ENCODE measurements around the gene IFT122.

Gene IFT122

DNA sequence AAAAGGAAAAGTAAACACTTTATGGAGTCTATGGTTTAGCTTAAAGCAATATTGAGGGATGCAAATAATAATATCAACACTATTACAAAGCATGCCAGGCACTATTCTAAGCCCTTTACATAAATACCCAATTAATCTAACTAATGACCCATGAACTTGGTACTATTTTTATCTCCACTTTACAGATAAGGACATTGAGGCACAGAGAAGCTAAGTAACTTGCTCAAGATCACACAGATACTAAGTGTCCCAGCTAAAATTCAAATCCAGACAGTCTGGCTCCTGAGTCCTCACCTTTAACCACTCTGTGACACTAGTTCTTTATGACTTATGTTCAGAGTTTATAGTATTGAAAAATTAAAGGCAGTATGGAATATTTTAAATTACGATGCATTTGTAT lies 5.9 kb upstream of the IFT122 start:
- no peak for DNase-seq (ENCODE audit: low read depth, low spot score)

DNA sequence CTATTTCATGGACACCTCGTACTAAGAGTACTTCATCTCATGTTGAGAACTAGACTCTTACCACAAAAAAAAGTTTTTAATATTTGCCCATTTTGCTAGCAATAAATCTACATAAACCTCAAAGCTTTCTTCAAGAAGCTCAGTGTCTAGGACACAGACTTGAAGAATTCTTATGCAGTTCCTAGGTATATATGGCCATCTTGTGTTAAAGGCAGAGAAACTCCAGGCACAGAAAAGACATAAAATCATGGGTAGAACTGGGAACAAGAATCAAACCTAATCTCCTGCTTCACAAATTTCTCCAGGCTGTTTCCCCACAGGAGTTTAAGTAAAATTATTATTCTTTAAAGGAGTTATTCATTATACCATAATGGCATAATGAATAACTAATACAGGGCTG lies 4.7 kb upstream of the IFT122 start:
- no peak for DNase-seq (ENCODE audit: low read depth, low spot score)

DNA sequence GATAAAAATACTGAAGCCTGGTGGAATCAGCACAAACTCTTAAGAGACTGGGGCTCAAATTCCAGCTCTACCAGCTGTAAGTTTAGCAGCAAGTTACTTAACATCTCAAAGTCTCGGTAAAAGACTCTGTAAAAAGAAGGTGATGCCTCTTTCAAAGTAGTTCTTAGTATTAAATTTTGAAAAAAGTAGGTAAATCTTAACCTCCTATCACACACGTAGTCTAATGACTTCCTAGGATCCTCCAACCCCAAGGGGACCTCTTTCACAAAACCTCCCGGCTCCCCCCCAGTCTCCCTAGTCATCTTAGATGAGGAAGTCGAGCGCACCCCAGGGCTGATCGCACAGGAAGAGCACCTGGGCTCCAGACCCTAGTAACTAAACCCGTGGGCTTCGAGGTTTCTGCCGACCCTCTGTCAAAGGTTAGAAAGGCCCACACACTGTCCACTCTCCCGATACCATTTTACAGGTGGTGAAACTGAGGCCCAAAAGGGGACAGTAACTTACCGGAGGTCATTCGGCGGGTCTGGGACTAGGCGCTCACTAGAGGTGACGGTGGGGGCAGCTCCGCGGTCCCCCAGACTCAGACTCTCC lies 703 bp upstream of the IFT122 start:
- no peak for DNase-seq (ENCODE audit: low read depth, low spot score)

DNA sequence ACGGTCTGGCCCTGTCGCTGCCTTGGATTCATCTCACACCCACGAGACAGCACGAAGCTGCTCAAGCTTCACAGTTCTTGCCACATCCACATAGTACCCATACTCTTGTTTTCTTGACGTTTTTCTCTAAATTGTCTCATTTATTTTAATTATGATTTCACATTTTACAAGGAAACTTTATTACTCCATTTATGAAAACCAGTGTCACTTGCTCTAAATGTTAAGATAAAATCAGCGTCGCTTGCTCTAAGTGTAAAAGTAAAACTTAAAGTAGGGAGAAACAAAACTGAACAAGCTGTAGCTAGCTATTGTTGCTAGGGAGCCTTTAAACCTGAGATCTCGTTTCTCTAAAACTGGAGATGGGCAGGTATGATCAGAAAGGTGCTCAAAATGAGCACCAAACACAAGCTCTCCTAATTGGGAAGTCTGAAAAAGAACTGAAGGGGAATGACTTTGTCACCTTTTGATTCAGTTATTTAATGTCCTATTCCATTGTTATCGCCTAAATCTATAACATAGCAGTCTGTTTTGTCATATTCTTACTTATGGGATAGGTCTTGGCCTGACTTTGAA lies 680 bp downstream of the IFT122 start:
- no peak for DNase-seq (ENCODE audit: low read depth, low spot score)

DNA sequence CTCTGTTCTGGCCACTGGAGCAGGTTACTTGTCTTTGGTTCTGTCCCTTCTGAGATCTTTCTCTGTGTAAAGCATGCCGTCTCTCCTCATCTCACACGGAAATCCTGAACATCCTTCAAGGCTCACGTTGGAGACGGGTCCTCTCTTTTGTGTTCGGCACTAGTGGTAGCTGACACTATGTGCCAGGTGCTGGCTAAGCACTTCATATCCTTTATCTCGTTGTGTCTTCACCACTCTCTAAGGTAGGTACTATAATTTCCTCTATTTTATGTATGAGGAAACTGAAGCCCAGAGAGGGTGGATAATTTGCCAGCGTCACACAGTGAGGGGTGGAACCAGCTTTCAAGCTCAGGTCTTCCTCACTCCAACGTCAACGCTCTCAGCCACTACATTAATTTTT lies 1.2 kb downstream of the IFT122 start:
- DNase-seq (ENCODE audit: low read depth, low spot score): no peak

DNA sequence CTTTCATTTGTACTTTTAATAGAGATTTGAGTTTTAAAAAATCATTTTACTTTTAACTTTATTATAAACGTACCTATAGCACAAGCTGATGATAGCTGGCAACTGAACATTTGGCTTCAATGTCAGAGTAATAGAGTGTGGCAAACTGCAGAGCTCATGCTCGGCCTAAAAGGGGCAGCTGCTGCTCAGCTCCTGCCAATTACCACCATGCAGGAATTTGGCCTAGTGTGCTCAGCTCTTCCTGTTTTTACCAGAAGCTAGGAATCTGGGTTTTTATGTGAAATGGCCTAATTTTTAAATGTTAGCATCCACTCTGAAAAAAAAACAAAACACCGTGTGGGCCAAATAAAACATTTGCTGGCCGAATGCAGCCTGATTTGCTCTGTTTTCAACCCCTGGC lies 1.8 kb downstream of the IFT122 start:
- peak; percentile 72 for DNase-seq (ENCODE audit: low read depth, low spot score)

DNA sequence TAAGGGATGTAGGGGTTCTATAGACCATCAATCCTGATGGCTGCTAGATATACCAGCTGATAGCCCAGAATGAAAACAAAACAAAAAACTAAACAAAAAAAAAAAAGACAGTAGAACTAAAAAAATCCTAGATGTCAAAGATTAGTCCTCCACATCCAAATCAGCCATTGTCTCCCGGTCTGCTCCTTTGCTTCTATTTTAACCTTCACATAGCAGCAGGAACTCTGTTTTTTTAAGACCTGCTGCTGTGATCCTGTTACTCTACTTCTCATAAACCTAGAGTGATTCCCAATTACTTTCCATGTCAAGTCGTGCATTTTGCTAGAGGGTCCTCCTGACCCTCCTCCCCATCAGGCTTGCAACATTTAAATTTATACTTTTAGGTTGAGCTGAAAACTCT lies 2.5 kb downstream of the IFT122 start:
- DNase-seq (ENCODE audit: low read depth, low spot score): no peak

DNA sequence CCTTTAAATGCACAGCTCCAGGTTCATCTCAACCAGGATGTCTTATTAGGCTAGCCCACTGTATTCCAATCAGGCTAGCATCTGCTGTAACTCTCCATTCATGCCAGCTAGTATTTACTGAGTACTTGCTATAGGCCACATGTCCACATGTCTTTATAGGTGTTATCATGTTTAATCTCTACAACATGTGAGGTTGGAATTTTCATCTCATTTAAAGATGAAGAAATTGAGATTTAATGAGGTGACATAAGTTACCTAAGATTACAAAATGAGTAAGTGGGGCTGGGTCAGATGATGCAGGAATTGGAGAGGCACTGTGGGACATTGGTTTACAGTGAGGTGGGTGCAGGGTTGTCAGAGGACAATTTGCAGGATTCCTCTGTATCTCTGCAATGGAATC lies 2.9 kb downstream of the IFT122 start:
- no peak for DNase-seq (ENCODE audit: low read depth, low spot score)

DNA sequence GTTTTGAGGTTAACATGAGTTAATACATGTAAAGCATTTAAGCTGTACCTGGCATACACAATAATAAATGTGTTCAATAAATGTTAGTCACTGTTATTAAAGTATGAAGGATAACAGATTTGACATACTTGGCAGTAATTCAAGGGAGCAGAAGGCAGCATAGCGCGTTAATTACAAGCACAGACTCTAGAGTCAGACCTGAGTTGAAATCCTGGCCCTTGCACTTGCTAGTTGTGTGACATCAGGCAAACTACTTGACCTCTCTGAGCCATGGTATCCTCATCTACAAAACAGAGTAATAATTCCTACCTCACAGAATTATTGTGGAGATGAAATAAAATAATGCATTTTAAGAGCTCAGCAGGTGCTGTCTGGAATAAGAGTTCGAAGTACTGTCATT lies 5.4 kb downstream of the IFT122 start:
- DNase-seq (ENCODE audit: low read depth, low spot score): no peak

DNA sequence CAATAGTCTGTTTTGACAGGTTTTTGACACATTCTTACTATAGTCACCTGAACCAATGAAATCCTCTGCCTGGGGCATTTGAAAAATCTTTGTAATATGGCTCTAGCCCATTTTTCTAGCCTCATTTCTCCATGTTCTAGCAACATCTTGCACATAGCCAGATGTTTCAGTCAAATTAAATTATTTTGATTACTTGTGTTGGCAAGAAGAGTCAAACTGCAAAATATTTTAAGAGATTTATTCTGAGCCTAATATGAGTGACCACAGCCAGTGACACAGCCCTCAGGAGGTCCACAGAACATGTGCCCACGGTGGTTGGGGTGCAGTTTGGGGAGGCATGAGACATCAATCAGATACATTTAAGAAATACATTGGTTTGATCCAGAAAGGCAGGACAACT lies 6.9 kb downstream of the IFT122 start:
- DNase-seq (ENCODE audit: low read depth, low spot score): no peak

DNA sequence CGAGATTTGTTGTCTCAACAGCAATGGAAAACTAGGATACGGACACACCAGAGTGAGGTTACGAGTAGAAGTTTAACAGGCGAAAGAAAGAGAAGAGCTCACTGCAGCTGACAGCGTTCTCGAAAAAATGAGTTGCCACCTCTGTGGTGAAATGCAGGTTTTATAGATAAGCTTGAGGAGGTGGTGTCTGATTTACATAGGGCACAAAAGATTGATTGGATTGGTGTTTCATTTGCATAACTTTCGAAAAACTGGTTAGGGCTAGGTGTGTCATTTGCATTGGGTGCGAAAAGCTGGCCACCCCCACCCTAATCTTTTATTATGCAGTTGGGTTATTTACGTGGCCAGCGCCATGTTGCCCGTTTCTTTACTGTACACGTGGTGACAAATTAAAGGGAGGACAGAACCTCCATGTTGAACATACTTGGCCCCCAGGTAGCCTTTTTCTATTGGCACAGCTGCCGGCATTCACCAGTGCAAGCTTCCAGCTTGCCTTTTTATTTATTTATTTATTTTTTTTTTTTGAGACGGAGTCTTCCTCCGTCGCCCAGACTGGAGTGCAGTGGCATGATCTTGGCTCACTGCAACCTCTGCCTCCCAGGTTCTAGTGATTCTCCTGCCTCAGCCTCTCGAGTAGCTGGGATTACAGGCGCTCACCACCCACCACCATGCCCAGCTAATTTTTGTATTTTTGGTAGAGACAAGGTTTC lies 8.3 kb downstream of the IFT122 start:
- no peak for DNase-seq (ENCODE audit: low read depth, low spot score)

DNA sequence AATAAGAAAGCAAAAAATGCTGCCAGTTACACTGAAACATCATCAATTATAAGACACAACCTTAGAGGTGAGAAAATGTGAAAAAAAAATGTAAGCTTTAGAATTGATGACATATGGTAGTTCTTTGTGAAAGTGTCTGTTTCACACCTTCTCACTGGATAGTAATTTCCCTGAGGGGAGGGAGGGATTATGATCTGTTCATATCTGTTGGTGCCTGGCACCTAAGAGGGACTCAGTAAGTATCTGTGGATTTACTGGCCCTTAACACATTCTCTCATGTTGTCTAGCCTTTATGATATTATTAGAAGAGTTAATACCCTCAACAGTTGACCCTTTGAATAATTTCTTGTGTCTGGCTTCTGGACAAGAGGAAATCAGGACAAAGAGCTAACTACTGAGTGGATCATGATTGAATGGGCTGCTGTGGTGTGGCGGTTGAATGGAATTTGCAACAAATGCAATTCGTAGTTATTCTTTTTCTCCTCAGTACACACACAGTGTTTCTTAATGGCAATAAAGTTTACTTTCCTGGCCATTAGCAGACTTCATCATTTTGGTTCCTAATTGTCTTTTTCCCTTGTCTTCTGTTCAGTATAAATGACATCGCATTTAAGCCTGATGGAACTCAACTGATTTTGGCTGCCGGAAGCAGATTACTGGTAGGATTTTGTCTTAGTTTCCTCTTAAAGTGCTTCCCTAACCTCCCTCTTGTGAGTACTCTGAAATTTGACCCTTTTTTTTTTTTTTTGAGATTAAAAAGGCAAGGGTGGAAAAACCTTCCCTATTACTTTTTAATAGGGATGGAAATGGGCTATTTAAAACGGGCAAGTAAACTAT lies 9.5 kb downstream of the IFT122 start:
- peak; percentile 65 for DNase-seq (ENCODE audit: low read depth, low spot score)

DNA sequence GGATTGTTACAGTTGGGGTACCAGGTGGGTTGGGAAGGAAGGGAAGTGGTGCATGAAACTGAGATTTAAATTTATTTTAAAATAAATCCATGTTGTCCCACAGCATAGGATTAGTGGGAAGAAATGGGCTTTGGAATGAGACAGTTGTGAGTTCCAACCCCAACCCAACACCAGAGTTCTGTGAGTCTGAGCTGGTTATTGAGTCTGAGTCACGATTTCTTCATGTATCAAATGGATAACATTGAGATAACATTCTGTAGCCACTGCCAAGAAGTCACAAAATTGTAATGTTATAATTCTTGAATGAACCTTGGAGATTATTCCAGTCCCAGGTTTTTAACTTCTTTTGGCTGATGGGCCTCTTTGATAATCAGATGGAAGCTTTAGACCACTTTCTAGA lies 13.7 kb downstream of the IFT122 start:
- DNase-seq (ENCODE audit: low read depth, low spot score): no peak

DNA sequence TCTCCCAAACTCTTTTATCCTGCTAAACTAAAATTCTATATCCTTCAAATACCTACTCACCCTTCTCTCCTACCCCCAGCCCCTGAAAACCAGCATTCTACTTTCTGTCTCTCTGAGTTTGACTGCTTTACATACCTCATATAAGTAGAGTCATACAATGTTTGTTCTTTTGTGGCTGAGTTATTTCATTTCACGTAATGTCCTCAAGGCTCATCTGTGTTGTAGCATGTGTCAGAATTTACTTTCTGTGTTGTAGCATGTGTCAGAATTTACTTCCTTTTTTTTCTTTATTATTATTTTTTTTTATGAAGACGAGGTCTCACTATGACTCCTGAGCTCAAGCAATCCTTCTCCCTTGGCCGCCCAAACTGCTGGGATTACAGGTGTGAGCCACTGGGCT lies 20.1 kb downstream of the IFT122 start:
- no peak for DNase-seq (ENCODE audit: low read depth, low spot score)

DNA sequence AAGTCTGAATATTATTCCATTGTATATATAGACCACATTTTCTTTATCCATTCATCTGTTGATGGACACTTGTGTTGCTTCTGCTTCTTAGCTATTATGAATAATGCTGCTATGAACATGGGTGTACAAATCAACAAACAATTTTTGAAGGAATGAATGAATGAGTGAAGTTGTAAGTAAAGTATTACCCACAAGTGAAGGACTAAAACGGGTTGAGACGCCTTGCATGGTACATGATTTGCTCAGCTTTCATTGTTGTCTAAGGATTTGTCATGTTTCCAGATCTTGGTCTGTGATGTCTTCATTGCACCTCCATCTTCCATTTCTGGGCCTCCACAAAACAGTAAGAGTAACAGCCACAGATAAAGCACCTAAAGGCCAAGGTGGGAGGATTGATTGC lies 20.5 kb downstream of the IFT122 start:
- DNase-seq (ENCODE audit: low read depth, low spot score): no peak

DNA sequence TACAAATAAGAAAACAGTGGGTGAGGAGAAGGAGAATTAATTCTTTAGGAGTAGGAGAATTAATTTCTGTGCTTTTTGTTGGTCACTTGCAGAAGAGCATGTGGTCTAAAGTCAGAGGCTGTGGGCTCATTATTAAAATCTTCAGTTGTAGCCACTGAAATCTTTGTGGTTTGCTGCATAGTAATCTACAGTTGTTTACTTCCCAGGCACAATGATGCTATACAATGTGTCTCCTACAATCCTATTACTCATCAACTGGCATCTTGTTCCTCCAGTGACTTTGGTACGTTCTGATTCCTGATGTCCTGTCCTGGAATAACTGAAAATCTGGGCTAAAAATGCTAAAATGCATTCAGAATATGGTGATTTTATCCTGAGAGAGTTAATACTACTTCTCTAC lies 21.0 kb downstream of the IFT122 start:
- peak; percentile 69 for DNase-seq (ENCODE audit: low read depth, low spot score)

DNA sequence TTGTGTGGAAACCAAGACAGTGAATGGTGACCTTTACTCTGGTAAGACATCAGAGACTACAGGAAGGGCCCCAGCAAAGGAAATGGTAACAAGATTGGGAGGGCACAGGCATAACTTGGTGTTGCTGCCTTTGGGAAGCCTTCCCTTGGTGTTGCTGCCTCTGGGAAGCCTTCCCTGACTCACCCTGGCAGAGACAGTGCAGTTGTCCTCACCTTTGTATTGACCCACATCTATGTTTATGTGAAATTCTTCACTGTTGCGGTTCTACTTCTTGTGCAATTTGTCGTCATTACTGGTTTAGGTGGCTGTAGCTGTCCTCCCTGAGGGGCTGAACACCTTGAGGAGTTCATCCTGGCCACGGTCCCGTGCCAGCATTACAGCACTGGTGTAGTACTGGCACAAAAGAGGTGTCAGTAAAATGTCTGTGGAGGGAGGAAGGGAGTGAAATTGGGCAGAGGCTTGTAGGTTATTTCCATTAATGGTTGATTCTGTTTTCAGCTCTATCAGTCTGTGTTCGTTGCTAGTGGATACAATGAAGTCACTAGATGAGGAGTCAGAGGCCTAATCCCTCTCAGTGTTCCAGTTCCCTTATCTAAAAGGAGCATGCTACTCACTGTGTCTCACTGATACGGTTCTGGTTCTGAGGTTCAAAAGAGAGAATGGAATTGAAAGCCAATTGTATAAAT lies 21.6 kb downstream of the IFT122 start:
- DNase-seq (ENCODE audit: low read depth, low spot score): peak; percentile 31

DNA sequence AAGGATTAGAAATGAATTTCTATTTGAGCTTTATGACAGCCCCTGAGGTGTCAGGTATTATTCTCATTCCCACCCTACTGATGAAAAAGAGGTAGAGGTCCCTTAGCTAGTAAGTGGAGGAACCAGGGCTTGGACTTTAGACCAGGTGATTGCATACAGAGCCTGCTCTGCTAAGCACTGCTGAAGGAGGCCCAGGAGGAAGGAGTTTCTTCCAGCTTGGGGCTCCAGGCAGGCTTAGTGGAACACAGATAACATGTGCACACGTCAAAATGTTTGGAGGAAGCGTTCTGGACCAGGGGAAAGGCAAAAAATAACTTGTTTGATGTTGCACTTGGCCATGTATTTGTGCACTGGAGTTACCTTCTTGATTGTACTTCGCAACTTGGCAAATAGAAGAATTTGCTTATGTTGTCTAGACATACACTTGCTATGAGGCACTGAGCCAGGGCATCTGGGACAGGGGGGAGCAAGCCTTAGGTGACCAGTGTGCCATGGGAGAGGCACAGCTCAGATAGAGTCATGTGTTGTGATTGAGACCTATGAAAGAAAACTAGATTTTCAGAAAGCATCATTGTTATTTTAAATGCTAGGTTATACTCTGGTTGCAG lies 22.4 kb downstream of the IFT122 start:
- DNase-seq (ENCODE audit: low read depth, low spot score): no peak

DNA sequence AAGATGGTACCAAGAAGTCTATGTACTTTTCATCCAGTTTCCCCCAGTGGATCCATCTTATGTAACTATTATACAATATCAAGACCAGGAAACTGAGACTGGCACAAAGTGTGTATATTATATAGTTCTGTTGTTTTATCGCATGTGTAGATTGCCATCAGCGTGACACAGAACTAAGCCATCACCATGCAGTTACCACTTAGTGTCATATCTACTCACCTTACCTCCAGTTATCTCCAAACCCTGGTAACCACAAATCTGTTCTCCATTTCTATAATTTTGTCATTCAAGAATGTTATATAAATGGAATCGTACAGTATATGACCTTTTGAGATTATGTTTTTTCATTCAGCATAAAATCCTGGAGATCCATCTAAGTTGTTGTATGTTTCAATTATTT lies 23.1 kb downstream of the IFT122 start:
- DNase-seq (ENCODE audit: low read depth, low spot score): no peak

DNA sequence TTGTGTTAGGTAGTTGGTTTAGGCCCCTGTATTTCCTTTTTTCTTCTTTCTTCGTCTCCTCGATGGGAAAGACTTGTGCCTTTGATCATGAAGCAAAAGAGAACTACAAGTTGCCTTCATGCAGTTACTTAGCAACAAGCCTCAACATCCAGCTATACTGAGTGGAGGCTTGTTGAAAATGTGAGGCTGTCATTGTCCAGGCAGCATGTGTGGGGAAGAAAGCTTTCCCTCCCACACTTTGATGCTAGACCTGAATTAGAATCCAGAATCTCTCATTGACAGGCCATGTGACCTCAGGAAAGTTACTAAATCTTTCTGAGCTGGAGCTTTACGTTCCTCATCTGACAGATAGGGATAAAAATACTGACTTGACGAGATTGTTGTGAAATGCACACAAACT lies 23.7 kb downstream of the IFT122 start:
- DNase-seq (ENCODE audit: low read depth, low spot score): no peak

DNA sequence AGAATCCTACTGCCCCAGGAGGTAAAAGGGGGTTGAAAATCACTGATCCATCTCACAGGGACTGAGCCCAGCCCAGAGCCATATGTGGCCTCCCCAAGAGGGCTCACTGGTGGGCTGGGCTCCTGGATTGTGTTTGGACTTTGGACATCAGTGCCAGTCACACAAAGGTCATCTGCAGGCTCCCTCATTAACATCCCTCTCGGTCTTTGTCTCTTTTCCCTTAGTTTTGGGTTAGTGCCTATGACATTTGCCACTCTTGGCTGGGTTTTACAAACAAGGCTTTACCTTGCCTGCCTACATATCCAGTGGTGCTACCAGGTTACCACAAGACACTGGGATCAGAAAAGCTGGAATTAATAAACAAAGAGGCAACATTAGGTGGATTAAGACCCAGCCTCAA lies 27.9 kb downstream of the IFT122 start:
- DNase-seq (ENCODE audit: low read depth, low spot score): no peak

DNA sequence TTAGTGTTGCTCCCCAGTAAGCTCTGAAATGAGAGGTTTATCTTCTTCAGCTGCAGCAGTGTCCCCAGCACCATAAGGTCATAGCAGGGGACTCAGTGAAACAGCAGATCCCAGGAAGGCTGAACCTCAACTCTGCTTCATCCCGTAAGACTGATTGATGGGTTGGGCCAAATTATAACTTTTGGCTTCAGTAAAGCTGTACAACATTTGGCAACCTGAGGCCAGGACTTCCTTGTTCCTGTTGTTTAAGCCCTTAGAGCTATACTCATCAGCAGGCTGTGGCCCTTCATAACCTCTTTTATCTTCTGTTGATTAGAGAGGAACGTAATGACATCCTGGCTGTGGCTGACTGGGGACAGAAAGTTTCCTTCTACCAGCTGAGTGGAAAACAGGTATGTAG lies 29.0 kb downstream of the IFT122 start:
- no peak for DNase-seq (ENCODE audit: low read depth, low spot score)
